ENCODE measurements around the gene ADAMTS16.

ADAMTS16 gene

DNA sequence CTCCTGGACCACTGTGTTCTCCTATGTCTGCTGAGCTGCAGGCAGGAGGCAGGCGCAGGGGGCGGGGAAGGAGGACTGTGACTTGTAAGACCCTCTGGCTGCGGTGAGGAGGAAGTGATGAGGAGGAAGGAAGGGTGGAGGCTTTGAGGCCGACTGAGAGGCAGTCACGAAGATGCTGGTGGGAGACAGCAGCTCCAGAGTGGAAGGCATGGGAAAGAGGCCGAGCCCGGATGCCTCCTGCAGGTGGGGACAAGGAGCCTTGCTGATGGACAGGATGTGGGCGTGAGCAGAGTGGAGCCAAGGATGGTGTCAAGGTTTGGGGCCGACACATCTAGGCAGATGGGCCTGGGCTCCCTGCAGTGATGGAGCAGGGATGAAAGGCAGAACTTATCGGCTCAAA, 208.0 kb downstream of the ADAMTS16 start:
- DNase-seq (ENCODE audit: low read depth in 2 of 2) = no peak

DNA sequence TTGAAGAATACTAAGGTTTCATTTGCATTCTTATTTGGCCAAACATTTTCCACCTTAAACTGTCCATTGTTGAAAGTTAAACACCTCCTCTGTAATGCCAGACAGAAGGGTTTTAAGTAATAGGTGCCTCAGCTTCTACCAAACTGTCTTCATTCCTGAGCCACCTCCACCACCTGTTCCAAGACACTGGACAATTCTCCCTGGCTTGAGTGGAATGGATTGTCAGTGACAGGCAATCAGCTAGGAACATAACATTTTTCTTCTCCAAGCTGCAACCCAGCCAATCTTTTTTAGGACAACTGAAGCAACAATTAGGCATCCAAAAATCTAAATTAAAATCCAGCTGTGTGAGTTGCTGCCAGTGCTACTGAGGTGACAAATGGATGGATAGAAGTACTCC, 208.4 kb downstream of the ADAMTS16 start:
- no peak for DNase-seq (ENCODE audit: low read depth in 2 of 2)

DNA sequence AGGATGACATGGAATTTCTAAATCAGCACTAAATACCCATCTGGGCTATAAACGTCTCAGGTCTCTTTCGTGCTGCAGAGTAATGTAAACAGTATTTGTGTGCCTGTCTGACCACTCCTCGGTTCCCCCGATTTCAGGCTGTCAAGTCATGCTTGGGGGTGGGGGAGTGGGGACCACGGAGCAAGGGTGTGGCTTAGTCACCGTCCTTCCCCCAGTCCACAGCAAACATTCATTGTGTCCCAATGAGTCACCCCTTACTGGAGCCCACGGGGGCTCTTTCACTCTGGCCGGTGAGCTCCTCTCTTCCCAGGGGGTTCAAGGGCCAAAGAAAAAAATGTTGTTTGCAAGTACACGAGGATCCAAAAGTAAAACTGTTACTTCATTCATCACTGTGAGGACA, 210.0 kb downstream of the ADAMTS16 start:
- DNase-seq (ENCODE audit: low read depth in 2 of 2) = no peak

DNA sequence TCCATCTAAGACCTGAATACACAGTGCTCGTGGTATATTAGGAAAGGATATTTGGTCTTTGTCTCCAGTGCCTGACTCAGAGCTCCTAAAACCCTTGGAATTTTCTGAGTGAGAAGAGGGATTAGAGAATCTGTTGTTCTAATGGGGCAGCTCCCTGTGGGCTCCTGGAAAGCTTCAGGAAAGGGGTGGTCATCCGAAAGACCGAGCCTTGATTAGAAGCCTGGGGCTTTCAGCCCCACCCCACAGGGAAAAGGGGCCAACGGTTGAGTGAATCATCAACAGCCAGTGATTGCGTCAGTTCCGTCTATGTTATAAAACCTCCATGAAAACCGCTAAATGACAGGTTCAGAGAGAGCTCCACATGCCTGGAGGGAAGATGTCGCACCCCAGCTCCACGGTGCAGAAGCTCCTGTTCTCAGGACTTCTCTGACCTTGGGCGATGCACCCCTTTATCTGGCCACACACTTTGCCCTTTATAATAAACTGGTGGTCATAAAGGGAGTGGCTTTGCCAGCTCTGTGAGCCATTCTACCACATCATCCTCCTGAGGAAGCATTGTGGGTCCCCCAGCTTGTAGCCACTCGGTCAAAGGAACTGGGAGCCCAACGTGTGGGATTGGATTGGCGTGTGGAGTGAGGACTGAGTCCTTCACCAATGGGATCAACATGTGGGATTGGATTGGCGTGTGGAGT, 211.3 kb downstream of the ADAMTS16 start:
- DNase-seq (ENCODE audit: low read depth in 2 of 2) = no peak

DNA sequence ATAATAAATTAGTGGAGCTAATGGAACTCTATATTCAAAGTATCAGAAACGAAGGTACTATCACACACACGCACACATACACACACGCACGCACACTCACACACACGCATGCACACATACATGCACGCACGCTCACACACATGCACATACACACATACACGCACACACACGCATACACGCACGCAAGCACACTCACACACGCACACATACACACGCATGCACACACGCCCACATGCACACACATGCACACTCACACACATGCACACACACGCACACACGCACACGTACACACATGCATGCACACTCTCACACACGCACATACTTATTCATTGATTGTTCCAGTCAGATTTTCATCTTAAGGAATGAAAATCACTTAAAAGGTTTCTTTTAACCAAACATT, 212.5 kb downstream of the ADAMTS16 start:
- no peak for DNase-seq (ENCODE audit: low read depth in 2 of 2)

DNA sequence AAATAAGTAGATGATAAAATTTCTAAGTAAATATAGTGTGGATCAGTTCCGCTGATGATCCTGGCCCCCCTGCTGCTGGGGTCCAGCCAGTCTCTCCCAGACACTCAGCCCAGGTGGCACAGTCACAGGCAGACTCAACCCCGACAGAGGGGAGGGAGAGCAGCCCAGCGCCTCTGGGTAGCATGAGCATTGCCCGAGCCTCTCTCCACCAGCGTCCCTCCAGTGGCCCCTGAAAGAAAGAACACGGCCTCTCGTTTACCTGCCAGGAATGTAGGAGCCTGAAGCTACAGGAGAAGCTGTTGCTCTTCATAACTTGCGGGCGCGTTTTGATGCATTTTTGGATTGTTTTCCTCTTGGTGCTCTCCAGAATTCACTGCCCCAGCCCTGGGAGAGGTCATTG, 213.6 kb downstream of the ADAMTS16 start:
- no peak for DNase-seq (ENCODE audit: low read depth in 2 of 2)

DNA sequence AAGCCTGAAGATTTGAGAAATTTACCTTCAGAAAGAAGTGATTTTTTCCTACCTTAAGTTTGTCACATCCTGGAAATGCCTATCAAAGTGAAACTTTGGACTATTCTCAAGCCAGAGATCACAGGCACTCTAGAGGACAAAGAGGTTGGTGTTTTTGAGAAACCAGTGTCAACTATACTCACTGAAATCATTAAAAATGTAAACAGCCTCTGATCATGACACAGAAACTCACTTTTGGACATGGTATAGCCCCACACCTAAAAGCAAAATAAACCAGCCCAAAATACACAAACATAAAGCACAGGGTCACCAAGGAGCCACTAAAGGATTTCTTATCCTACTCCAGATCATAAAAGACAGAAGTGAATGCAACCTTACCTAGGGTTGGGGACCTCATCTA, 216.6 kb downstream of the ADAMTS16 start:
- DNase-seq (ENCODE audit: low read depth in 2 of 2) = no peak

DNA sequence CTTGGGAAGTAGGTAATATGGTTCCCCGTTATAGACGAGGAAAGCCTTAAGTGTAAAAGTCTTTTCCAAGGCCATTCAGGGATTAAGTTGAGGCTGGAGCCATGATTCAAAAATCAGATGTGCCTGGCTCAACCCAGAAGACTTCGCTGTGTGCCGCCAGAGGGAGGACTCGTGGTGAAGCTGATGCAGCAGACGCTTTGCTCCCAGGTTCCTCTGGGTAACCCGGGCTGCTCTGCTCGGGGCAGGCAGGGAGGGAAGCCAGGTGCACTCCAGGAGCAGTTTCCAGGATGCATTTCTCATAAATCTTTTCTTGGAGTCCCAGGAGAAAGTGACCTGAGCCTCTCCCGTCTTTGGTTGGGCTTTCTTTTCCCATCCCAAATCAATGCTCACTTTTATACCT, 219.5 kb downstream of the ADAMTS16 start:
- DNase-seq (ENCODE audit: low read depth in 2 of 2) = no peak

DNA sequence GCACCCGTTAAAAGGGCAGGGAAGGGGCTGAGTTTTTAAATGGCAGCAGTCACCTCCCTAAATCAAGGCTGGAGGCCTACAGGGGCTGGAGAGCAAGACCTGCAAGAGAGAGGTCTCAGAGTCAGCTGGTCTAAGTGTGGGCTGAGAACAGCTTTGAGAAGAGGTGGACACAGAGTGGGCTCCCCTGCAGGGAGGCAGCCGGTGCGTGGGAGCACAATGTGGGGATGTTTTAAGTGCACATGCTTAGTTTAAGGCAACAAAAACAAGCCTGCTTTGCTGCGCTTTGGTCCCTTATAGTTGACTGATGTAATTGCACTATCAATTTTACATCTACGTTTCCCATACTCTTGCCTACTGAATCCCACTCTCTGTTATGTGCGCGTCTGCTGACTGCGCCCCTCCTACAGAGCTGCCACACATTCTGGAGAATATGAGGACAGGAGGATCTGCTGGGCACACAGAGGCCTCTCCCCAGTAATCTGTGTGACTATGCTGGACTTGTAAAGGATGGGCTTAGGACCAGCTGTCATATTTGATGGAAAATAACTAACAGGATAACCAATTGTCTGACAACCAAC, 220.3 kb downstream of the ADAMTS16 start:
- DNase-seq (ENCODE audit: low read depth in 2 of 2) = no peak

DNA sequence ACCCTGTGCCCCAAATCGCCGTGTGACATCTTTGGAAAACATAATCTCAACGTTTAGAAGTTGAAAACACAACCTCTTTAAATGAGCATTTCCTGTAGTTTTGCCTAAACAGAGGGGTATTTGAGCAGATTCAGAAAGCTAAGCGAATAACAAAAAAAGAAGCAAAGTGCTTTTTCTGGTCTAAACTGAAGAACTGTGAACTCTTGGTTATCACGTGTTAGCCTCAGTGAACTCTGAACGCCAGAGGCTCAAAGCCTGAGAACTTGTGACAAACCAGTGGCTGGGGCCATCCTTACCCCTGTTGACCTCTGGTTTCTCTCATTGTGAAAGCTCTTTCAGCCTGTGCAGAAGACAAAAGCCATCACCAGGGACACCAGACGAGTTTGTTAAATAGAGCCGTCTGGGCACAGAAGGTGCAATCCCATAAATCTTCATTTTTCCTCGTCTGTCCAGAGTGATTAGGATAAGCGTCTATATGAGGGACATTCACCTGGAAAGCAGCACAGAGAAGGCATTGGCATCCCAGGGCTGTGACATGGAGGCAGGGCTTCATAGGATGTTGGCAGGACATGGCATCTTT, 220.9 kb downstream of the ADAMTS16 start:
- DNase-seq (ENCODE audit: low read depth in 2 of 2) = no peak

DNA sequence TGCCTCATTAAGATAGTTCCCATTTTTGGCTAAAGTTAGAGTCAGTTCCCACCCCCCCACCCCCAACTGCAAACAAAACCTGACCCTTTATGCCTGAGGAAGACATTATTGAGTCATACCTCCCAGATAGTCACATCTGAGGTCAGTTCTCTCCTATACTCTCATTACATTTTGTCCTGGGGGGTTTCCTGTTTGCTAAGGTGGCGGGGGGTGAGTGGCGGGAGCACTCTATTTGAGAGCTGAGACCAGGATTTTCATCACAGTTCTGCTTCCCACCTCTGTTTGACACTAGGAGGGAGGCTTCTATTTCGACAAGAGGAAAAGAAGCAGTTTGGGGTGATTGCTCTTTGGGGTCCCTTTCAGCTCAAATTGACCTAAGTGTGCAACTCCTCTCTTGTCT, 222.9 kb downstream of the ADAMTS16 start:
- no peak for DNase-seq (ENCODE audit: low read depth in 2 of 2)

DNA sequence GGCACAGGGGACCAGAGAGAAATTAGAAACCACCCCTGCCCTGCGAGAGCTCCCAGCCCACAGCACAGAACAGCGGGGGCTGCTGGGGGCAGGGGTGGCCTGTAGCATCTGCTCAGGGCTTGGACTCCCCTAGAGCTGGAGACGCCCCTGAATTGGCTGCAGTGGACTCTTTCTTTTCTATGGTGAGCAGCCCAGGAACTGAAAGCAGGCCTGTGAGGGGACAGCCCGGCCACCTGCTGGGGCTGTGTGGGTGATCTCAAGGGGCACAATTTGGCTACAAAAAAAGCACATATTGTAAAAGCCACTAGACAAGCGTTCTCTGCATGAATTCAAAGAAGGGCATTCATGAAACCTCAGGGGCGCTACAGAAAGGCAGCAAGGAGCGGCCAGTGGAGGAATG, 224.8 kb downstream of the ADAMTS16 start:
- no peak for DNase-seq (ENCODE audit: low read depth in 2 of 2)

DNA sequence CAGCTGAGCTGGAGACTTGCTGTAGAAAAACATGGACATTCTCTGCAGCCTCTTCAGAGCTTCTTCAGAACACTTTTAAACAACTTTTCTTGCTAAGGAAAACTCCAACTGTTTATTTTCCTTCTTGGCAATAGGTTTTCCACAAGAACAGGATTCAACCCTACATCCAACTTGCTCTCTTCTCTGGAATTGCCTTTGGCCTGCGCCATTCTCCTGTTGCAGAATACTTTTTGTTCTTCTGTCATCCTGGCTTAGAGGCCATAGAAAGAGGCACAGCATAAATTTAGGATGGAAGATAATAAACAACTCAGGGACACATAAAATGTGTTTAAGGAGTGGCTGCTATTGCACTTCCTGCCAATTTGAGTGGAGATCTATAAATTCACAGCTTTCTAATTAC, 227.6 kb downstream of the ADAMTS16 start:
- DNase-seq (ENCODE audit: low read depth in 2 of 2) = no peak

DNA sequence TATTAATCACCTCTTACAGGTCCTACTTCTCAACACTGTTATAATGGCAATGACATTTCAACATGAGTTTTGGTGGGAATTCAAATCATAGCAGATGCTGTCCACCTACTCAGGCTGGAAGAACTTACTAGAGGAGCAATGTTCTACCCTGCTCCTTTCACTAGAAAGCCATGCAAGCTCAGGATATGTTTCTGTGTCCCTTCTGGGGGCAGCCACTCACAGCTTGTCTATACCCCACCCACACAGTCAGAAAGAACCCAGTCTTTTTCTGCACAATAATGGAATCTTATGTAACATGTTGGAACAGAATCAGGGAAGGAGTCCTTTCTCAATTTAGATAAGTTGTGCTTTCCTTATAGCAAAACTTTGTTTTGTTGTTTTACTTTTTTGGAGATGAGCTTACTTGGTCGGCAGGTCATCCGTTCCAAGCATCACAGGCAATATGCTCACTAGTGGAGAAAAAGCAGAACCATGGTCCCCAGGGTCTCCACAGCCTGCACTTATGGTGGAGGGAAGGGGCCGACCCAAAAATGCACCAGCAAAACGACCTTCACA, 229.0 kb downstream of the ADAMTS16 start:
- no peak for DNase-seq (ENCODE audit: low read depth in 2 of 2)

Measured in stimulated activated CD4-positive, alpha-beta T cell treated with anti-CD3 and anti-CD28 coated beads, Interleukin-4, amount 100 ng/mL, for 48 hours (primary cell).